Kidney glomerular epithelial cell (primary cell): Measurements from ENCODE around the gene PFN3.
"Not testable (repeated sequence)": the region's sequence is repeated elsewhere in the genome, so short reads cannot be mapped to it uniquely, and the experiment has no call there.

Experiments used
- DNase-seq: peaks from one replicate; lab custom pipeline; 2025; lab: John Stamatoyannopoulos, UW

Gene PFN3

DNA sequence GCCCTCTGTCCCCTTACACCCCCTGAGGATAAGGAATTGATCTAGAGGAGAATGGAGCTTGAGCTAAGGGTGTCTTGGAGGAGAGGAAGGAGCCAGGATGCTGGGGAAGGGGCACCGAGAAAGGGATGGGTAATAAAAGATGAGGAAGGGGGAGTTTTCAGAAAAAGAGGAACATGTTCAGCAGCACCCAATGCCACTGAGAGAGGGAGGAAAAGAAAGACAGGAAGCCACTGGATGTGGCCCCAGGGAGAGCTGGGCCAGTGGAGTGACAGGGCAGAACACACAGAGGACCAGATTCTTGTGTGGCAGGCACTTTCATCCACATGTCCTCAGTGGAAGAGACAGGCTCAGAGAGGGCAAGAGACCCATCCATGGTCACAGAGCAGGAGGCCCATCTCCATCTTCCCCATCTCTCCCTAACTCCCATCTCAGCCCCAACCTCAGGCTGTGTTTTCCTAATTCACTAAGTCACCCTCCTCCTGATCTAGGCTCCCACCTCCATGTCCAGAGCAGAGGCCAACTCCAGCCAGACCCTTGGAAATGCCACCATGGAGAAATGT is 7.2 kb downstream of the PFN3 start:
- DNase-seq: no peak

DNA sequence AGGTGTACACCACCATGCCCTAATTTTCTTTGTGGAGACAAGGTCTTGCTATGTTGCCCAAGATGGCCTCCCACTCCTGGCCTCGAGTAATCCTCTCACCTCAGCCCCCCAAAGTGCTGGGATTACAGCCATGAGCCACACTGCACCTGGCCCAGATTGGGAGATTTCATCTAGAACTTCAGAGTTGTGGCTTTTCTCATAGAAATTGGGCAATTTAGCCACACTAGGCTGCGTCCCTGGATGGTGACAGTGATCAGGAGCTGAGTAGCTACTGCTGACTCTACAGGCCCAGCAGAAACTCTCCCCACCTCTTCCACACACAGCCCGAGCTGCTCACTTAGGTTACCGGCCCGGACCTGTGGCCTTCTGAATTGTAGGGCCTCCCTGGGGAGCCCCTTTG is 7.7 kb downstream of the PFN3 start:
- no peak for DNase-seq

DNA sequence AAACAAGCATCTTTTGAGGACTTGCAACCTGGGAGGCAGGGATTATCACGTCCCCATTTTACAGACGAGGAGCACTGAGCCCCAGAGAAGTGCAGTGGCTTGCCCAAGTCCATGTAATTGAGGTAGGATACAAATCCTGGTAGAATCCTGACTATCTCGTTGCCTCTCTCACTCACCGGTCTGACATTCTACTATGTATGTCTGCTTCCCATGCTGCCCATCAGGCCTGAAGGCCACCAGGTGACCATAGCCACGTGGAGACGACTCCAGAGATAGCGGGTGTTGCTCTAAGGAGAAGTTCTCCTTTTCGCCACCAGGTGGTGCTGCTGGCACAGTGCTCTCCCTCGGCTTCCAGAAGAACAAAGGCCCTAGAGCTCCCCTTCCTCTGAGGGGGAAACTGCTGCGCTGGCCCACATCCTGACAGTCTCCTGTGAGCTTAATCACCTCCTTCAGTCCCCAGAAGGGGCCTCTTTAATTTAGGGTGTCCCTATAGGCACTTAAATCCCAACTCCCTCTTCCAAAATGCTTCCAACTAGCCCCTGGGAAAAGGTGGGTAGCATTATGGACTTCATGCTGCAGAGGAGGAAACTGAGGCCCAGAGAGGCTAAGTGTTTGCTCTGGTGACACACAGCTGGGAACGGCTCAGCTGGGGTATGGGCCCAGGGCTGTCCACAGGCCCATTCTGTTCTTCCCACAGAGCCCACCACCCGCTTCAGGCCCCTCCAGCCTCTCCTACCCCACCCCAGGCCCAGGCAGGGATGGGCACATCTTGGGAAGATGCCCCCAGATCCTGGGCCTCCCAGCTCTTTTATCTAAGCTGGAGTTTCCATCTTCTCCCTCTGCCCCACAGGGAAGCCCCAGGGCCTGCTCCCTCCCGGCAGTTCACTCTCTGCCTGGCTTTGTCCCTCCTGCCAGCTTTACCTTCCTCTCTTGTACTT is 9.8 kb downstream of the PFN3 start:
- peak; percentile 69 for DNase-seq

DNA sequence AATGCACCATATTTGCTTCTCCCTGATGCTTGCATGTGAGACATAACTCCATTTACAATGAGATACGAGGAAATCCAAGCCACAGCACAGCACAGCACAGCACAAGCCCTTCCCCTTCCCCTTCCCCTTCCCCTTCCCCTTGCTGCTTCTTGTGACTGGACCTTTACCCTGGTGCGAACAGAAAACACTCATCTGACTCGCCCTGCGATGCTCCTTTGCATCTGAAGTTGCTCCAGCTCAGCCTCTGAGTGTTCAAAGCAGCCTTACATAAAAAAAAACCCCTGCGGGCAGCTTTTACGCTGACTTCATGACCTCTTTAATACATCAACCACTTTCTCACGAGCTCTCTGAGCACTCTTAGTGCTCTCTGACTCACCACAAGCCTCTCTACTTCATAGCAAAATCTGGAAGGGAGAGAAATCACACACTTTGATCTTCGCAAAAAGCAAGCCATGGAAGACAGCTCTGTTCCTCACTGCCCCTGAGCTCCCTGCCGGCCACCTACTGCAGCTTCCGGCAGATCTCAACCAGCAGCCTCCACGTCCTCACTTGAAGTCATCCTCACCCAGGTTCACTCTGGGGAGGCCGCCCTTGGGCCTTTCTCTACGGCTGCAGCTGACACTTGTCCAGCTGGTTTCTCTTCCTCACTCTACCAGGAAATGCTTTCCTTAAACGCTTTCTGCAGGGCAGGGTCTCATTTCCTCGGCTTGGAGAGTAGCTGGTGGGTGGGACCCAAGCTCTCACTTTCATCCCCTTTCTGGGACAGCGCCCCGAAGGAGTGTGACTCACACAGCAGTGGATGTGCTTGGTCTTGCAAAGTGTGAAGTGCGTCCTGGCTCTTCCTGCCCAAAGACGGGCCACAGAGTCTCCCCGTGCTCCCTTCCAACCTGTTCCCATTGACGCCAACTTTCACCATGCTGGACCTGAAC is 11.0 kb downstream of the PFN3 start:
- peak; percentile 1 for DNase-seq

DNA sequence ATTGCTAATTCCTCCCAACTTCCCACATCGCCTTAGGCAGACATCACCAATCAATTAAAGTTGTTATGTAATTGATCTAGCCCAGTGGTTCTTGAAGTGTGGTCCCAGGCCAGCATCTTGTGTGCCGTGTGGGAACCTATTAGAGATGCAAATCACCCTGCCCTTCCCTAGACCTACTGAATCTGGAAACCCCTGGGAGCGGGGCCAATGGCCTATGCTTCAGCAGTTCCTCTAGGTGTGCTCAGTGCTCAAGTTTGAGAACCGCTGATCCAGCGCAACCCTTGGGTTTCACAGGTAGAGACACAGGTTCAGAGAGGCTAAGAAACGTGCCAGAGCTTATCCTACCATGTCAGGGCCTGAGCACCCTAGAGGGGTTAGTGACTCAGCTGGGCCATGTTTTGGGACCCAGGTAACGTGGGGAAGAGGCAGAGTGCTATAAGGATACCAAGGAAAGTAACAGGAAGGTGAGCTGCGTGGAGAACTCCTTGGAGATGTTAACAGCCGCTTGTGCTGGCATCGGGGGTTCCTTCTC is 11.9 kb downstream of the PFN3 start:
- no peak for DNase-seq

DNA sequence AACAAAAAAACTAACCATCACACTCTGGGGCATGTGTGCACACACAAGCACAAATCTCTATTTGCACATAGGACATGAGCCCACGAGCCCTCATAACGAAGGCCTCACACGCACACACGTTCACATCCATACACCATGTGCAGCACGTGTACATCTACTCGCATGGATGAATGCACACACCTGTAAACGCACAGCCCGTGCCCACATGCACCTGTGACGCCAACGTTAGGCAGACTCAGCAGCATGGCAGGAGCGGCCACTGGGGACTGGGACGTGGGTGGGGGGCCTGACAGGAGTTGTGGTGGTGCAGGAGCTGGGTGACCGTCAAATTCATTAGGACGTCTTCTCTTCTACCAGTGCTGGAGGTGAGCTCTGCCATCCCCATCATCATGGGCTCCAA is 13.1 kb downstream of the PFN3 start:
- no peak for DNase-seq

DNA sequence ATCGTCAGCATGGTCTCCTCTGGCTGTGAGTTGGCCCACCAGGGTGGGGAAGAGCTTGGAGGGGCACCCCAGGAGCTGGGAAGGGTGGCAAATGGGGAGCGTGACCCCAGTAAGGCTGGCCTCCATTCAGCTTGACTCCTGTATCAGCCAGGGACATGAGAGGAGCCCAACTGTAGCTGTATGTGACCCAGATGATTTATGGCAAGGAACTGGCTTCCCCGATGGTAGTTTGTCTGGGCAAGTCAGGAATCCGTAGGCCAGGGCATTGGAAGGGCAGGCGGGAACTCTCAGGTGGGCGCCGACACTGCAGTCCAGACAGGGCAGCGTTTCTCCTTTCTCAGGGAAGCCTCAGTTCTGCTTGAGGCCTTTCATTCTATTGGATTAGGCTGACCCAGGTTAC is 13.9 kb downstream of the PFN3 start:
- no peak for DNase-seq

DNA sequence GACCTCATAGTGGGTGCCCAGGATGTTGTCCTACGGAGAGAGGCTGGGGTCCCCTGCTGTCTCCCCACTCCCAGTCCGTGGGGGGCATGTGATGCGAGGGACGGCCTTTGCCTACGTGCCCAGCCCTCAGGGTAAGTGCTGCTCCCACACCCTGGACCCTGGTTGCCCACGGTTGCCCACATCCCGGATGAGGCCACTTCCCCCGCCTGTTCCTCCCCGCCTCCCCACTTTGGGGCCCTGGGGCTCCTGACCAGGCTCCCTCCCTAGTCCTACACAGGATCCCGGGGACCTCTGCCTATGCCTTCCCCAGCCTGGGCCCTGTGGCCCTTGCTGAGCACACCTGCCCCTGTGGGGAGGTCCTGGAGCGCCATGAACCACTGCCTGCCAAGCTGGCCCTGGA is 14.7 kb downstream of the PFN3 start:
- no peak for DNase-seq

DNA sequence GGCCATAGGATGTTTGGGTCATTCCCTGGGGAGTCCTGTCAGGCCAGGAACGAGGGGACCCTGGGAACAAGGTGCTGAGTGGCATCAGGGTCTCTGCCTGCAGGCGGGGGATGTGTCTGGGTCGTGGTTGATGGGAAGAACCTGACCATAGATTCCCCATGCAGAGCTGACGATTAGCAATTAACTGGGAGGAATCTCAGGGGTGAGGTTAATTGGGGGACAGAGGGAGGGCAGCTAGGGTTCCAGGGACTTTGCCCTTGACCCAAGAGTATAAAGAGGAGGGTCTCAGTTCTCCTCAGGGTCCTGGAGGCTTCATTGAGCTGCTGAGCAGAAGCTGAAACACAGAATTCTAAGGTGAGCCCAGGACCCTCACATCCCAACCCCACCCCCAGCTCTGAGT is 16.3 kb downstream of the PFN3 start, which contains the start of gene SLC34A1:
TSS of gene SLC34A1 (plus strand) at position 301 of the 400 bp plus-strand sequence. CDS start 1,308 bp downstream, outside the sequence.
- DNase-seq: no peak

DNA sequence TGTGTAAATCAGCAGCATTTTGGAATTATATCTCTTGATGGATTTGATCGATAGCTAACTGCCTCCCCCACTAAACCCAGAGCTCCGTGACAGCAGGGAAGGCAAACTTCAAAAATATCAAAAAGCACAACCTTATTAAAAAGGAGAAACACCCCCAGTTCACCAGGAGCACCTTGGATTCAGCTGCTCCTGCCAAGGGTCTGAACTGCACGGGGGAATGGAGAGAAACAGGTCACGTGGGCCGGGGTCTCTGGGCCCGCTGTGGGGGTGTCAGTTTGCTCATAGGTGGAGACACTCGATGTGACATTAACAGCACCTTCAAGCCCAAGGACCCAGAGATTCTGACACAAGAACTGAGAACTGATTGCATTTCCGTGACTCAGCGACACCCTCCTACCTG is 17.3 kb downstream of the PFN3 start:
- DNase-seq: no peak

DNA sequence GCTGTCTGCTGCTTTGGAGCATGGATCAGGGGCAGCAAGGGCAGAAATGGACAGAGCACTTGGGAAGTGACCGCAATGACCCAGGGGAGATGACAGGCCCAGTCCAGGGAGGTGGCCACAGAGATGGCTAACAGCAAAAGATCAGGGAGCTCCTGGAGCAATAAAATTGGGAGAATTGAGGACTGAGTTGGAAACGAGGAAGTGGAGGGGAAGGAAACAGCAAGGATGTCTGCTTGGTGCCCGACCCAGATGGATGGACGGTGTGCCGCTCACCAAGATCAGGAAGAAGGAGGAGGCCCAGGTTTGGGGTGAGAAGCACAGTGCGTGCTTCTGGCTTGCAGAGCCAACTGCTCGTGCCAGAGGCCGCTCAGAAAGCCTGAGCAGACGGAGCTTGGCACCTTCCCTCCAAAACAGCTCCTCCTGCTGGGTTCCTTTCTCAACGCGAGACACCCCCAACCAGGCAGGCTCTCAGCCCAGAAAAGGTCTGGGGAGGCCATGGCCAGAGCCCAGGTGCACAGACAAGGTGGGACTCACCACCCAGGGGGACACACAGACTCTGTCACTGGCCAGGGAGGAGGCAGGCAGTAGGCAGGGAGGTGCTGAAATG is 17.9 kb downstream of the PFN3 start:
- DNase-seq: no peak

DNA sequence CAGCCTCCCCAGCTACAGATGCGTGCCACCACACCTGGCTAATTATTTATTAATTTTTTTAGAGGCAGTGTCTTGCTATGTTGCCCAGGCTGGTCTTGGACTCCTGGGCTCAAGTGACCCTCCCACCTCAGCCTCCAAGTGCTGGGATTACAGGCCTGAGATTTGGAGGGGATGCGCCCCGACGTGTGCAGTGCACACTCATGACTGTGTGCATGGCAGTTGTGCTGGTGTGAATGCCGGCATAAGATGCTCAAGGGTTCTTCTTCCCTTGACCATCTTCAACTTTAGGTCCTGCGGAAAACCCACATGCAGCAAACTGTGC is 19.7 kb downstream of the PFN3 start:
- DNase-seq: no peak

DNA sequence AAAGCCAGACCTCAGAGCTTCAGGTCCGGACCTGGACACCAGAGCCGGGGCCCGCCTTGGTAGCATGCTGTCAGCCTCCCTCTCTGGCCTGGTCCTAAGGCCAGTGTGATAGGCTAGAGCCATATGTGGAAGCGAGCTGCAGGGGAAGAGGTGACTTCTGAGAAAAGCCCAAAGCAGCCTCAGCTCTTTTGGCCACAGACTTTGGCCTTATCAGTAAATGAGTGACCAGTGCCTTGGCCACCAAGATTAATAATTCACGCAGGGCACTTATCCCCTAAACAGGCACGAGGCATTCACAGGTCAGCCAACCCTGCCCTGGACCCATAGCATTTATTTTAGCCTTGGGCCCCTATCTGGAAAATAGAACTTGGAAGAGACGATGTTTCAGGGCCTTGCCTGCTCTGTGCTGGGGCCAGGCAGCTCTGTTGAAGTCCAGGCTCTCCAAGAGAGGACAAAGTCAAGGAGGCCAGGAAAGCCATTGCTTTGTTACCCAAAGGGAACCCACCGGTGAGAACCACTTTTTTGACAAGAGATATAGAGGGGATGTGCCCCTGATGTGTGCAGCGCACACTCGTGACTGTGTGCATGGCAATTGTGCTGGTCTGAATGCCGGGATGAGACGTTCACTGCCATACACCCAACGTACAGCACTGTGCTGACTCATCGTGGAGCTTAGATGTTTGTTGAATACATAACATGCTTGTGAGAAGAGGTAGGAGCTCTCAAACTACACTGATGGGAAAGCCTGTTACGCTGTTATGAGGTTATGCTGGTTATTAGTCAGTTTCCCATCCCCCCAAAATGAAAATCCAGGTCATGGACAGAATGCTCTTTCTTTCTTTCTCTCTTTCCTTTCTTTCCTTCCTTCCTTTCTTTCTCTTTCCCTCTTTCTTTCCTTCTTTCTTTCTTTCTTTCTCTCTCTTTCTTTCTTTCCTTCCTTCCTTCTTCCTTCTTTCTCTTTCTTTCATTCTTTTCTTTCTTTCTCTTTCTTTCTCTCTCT is 21.3 kb downstream of the PFN3 start:
- DNase-seq: no peak

DNA sequence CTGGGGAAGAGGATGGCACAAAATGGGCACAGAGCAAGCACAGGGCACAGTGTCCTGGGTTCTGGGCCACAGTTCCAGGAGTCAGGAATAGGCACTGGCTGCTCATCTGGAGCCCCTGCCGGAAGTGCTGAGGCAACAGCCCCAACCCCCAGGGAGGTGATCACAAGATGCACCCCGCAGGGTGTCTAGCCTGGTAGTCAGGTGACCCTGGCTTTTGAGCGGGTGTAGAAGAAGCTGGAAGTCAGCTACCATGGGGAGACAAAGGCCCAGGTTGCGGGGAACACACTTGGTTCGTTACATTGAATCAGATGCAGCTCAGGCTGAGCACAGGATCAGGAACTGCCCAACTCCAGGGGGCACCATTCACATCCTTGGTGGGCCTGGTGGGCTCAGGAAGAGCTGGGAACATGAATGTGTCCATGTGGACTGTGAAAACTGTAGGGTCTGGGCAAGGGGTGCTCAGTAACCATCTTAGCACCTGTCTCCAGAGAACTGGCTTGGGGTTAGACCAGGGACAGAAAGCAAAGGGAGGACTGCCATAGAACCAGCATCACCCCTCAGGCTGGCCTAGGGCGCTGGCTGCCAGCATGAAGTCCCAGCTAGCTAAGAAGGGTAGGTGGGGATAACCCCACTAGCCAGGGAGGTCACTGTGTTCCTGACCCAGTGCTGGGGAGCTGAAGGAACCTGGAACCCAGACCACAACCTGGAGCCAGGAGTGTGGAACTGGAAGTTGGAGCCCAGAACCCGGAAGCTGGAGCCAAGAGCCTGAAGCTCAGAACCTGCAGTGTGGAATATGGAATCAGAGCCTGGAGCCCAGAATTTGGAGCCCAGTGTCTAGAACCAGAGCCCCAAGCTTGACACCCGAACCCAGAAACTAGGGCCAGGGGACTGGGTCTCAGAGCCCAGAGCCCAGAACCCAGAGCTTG is 22.3 kb downstream of the PFN3 start:
- DNase-seq: no peak

DNA sequence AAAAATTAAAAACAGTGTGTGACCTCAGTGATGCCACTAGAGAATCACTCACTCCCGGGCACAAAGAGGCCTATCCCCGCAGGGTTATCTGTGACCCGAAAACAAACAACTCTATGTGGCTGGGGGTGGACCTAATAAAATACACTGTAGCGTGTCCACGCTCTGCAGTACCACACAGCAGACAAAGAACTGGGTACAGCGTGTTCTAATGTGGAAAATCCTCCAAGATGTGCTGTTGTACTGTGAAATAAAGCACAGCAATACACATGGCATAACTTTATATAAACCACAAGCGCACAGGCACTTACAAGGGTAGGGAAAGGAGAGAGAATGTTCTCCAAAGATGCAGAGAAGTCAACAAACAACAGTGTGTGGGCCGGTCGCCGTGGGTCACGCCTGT is 24.4 kb downstream of the PFN3 start:
- DNase-seq: no peak

DNA sequence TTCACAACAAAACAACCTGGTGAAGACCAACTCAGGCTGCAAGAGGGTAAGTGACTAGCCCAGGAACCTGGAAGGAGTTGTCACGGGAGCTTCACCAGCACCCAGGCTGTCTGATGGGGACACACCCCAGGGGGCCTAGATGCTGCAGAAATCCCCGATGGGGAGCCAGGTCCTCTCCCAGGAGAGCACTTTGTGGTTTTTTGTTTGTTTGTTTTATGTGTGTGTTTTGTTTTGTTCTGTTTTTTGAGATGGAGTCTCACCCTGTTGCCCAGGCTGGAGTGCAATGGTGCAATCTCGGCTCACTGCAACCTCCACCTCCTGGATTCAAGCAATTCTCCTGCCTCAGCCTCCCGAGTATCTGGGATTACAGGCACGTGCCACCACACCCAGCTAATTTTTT is 24.9 kb downstream of the PFN3 start:
- not testable (repeated sequence) for DNase-seq

DNA sequence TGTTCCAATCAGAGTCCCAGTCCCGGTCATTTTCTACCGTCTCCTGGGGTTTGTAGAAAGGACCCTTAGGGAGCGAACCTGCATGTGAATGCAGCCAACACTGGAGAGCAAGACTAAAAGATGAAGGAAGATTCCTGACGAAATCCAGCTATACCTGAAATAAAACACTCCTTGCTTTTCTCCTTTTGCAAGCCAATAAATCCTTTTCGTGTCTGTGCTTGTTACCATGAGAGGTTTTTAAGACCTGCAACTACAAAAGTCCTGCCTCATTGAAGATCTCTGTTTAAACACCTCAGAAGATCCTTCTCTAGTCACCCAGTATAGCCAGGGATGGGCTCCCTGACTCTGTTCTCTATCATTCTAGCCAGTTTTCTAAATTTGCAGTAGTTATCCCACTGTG is 26.2 kb downstream of the PFN3 start:
- no peak for DNase-seq

DNA sequence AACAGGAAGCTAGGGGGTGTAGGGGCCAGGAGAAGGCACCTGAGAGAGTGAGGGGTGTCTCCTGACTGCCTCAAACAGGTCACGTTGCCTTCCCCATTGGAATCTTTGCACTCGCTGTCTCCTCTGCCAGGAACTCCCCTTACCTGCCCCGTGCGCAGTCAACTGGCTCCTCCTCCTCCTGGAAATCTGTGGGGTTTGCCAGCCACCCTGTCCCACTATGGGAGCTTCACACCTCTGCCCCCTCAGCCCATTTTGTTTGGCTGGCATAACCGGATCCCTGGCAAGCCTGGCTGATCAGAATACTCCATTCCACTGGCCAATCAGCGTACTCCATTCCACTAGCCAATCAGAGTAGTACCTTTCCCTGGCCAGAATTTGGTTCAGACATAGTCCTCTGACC is 26.7 kb downstream of the PFN3 start:
- DNase-seq: no peak

DNA sequence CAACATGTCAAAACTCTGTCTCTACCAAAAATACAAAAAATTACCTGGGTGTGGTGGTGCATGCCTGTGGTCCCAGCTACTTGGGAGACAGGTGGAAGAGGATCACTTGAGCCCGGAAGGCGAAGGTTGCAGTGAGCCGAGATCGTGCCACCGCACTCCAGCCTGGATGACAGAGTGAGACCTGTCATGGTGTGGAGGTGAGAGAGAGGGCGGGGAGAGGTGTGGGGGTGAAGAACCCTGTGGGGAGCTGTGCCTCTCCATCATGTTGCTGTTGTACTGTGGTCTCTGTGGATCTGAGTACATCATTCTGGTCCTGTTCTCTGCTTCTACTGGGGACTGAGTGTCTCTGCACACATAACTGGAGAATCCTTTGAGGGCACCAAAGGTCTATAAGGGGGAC is 27.6 kb downstream of the PFN3 start:
- DNase-seq: no peak
